Measurements from ENCODE around the gene SLC25A1. TPM values are rescaled to one million over a fixed set of nuclear protein-coding genes. Genes with fewer than 3 reads are reported as not detected.

The SLC25A1 gene
- total and polyA plus RNA-seq, 10 of the 15 experiments (the other 5 are each of a cell fraction or from before 2014, with no cell fraction given) = 2.3 to 79.0 (median 30.3) TPM

DNA sequence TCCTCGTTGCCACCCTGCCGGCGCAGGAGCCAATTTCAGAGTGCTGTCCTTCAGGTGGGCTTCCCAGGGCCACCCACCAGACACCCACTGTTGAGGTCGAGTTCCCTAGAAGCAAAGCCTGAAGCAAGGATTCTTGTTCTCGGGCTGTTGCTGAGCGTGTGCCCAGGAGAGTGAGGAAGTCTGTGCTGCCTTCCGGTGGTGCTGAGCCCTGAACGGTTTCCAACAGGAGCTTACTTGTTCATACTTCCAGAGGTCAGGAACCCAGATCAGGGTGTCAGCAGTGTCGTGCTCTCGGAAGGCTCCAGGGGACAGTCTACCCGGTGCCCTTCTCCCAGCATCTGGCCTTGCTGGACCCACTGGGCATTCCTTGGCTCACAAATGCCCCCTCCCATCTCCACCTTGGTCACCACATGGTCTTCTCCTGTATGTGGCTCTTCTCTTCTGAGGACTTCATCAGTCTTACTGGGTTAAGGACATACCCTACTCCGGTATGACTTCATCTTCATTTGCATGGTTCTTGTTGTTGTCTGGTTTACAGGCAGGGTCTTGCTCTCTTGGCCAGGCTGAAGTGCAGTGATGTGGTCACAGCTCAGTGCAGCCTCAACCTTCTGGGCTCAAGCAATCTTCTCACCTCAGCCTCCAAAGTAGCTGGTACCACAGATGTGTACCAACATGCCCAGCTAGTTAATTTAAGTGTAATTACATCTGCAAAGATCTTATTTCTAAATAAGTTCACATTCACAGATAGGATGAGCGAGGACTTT lies 11.2 kb downstream of the SLC25A1 start (continued):
- TF ChIP-seq FOXM1 (IDR thresholded peaks at IDR 0.05; ENCODE audit: low read depth, low read length) (no peak), ZNF274 (IDR thresholded peaks at IDR 0.05; ENCODE audit: insufficient read depth, insufficient read length) (no peak), BRCA1 (IDR thresholded peaks at IDR 0.05; ENCODE audit: low read depth, low read length) (no peak), GATAD2B (conservative IDR thresholded peaks at IDR 0.05; ENCODE audit: low read depth) (no peak), RB1 (IDR thresholded peaks at IDR 0.05; ENCODE audit: borderline replicate concordance) (no peak), CREM (IDR thresholded peaks at IDR 0.05; ENCODE audit: low read depth) (no peak)
- TF ChIP-seq, protein P1, sequence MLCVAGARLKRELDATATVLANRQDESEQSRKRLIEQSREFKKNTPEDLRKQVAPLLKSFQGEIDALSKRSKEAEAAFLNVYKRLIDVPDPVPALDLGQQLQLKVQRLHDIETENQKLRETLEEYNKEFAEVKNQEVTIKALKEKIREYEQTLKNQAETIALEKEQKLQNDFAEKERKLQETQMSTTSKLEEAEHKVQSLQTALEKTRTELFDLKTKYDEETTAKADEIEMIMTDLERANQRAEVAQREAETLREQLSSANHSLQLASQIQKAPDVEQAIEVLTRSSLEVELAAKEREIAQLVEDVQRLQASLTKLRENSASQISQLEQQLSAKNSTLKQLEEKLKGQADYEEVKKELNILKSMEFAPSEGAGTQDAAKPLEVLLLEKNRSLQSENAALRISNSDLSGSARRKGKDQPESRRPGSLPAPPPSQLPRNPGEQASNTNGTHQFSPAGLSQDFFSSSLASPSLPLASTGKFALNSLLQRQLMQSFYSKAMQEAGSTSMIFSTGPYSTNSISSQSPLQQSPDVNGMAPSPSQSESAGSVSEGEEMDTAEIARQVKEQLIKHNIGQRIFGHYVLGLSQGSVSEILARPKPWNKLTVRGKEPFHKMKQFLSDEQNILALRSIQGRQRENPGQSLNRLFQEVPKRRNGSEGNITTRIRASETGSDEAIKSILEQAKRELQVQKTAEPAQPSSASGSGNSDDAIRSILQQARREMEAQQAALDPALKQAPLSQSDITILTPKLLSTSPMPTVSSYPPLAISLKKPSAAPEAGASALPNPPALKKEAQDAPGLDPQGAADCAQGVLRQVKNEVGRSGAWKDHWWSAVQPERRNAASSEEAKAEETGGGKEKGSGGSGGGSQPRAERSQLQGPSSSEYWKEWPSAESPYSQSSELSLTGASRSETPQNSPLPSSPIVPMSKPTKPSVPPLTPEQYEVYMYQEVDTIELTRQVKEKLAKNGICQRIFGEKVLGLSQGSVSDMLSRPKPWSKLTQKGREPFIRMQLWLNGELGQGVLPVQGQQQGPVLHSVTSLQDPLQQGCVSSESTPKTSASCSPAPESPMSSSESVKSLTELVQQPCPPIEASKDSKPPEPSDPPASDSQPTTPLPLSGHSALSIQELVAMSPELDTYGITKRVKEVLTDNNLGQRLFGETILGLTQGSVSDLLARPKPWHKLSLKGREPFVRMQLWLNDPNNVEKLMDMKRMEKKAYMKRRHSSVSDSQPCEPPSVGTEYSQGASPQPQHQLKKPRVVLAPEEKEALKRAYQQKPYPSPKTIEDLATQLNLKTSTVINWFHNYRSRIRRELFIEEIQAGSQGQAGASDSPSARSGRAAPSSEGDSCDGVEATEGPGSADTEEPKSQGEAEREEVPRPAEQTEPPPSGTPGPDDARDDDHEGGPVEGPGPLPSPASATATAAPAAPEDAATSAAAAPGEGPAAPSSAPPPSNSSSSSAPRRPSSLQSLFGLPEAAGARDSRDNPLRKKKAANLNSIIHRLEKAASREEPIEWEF (IDR thresholded peaks at IDR 0.05; ENCODE audit: insufficient replicate concordance, low read depth, low read length) = no peak
- TF ChIP-seq, protein P2, sequence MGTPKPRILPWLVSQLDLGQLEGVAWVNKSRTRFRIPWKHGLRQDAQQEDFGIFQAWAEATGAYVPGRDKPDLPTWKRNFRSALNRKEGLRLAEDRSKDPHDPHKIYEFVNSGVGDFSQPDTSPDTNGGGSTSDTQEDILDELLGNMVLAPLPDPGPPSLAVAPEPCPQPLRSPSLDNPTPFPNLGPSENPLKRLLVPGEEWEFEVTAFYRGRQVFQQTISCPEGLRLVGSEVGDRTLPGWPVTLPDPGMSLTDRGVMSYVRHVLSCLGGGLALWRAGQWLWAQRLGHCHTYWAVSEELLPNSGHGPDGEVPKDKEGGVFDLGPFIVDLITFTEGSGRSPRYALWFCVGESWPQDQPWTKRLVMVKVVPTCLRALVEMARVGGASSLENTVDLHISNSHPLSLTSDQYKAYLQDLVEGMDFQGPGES (IDR thresholded peaks at IDR 0.05) = no peak

All from GM12878 (cell line).